WTC11 (cell line): Measurements from ENCODE around the gene SCPEP1. TPM values are rescaled to one million over a fixed set of nuclear protein-coding genes. Genes with fewer than 3 reads are reported as not detected.
A peak's percentile ranks its signal among the peaks of the same experiment; 100 is the strongest.

Source experiments
- ATAC-seq: fragments of 200-7000 bp; cut with Tn5 transposase; 2 replicates; pipeline ENCODE4 v1.10.0; 2021; ENCODE audit warnings: mild to moderate bottlenecking, moderate library complexity
- CTCF ChIA-PET: fragments of 300-600 bp; sonication (Branson Sonifier 250); formaldehyde crosslinking; loops from one replicate; lab custom pipeline; 2021; ENCODE audit warnings: antibody characterized with exemption; lab: Charles Lee
- POLR2A ChIA-PET: fragments of 350-600 bp; sonication (Branson Sonifier 250); formaldehyde crosslinking; loops from one replicate; lab custom pipeline; 2021; ENCODE audit warnings: antibody characterized with exemption; lab: Charles Lee
- DNase-seq: peaks from one replicate; pipeline ENCODE4 v3.0.0; 2021; ENCODE audit warnings: low spot score
- H3K27ac Mint-ChIP-seq: 2 replicates; pipeline ENCODE4 v1.8.0; 2021; ENCODE audit warnings: mixed read lengths
- H3K27me3 Mint-ChIP-seq: 2 replicates; pipeline ENCODE4 v1.8.0; 2021; ENCODE audit warnings: low read depth, mild to moderate bottlenecking, moderate library complexity, mixed read lengths
- H3K36me3 Mint-ChIP-seq: 2 replicates; pipeline ENCODE4 v1.8.0; 2021; ENCODE audit warnings: mixed read lengths
- H3K4me1 Mint-ChIP-seq: 2 replicates; pipeline ENCODE4 v1.8.0; 2022; ENCODE audit warnings: mixed read lengths
- H3K4me3 Mint-ChIP-seq: 2 replicates; pipeline ENCODE4 v1.8.0; 2021; ENCODE audit warnings: mild to moderate bottlenecking, moderate library complexity, mixed read lengths
- H3K9me3 Mint-ChIP-seq: 2 replicates; pipeline ENCODE4 v1.8.0; 2021; ENCODE audit warnings: mixed read lengths
- JAZF1 ChIP-seq: fragments of 250-450 bp; sonication (Bioruptor Pico); IDR thresholded peaks from 2 replicates; pipeline ENCODE4 v1.9.0; 2021; ENCODE audit warnings: moderate library complexity, mild to moderate bottlenecking, inconsistent platforms
- JUN ChIP-seq: sonication (generic); formaldehyde crosslinking; IDR thresholded peaks from 2 replicates; pipeline ENCODE4 v1.8.0; 2023; ENCODE audit warnings: mild to moderate bottlenecking, missing genetic modification reagents
- NR3C1 ChIP-seq: sonication (generic); formaldehyde crosslinking; conservative IDR thresholded peaks from 2 replicates; pipeline ENCODE4 v1.8.1; 2023; ENCODE audit warnings: low read depth, mild to moderate bottlenecking, missing genetic modification reagents
- RELA ChIP-seq: sonication (generic); formaldehyde crosslinking; IDR thresholded peaks from 2 replicates; pipeline ENCODE4 v1.8.1; 2022; ENCODE audit warnings: missing genetic modification reagents, mild to moderate bottlenecking, borderline replicate concordance
- RORB ChIP-seq: fragments of 250-450 bp; sonication (Bioruptor Pico); IDR thresholded peaks from 2 replicates; pipeline ENCODE4 v1.9.0; 2021; ENCODE audit warnings: mild to moderate bottlenecking
- TEAD4 ChIP-seq: sonication (generic); formaldehyde crosslinking; IDR thresholded peaks from 2 replicates; pipeline ENCODE4 v1.8.0; 2022; ENCODE audit warnings: mild to moderate bottlenecking, missing genetic modification reagents
- TP53 ChIP-seq: sonication (generic); formaldehyde crosslinking; IDR thresholded peaks from 2 replicates; pipeline ENCODE4 v1.8.1; 2023; ENCODE audit warnings: mild to moderate bottlenecking, missing genetic modification reagents
- ZNF121 ChIP-seq: sonication (generic); formaldehyde crosslinking; IDR thresholded peaks from 2 replicates; pipeline ENCODE4 v1.8.0; 2023; ENCODE audit warnings: missing genetic modification reagents
- ZNF138 ChIP-seq: sonication (generic); formaldehyde crosslinking; conservative IDR thresholded peaks from 2 replicates; pipeline ENCODE4 v1.8.1; 2022; ENCODE audit warnings: mild to moderate bottlenecking, moderate library complexity, missing genetic modification reagents
- ZNF317 ChIP-seq: sonication (generic); formaldehyde crosslinking; IDR thresholded peaks from 2 replicates; pipeline ENCODE4 v1.8.1; 2023; ENCODE audit warnings: low read depth, mild to moderate bottlenecking, moderate library complexity, missing genetic modification reagents, borderline replicate concordance
- ZNF396 ChIP-seq: fragments of 250-450 bp; sonication (Bioruptor Pico); IDR thresholded peaks from 2 replicates; pipeline ENCODE4 v1.8.0; 2021; ENCODE audit warnings: mild to moderate bottlenecking, moderate library complexity, borderline replicate concordance
- total RNA-seq: library from RNA; stranded (reverse); gene quantifications from 3 replicates; pipeline ENCODE4 v1.2.3, GENCODE V29; 2021
- TF ChIP-seq, protein P1 (sequence below): sonication (generic); formaldehyde crosslinking; IDR thresholded peaks from 2 replicates; pipeline ENCODE4 v1.8.1; 2022; ENCODE audit warnings: mild to moderate bottlenecking, moderate library complexity, missing genetic modification reagents
- TF ChIP-seq, protein P2 (sequence below): fragments of 250-450 bp; sonication (Bioruptor Pico); IDR thresholded peaks from 2 replicates; pipeline ENCODE4 v1.9.0; 2021; ENCODE audit warnings: mild to moderate bottlenecking, borderline replicate concordance
- TF ChIP-seq, protein P3 (sequence below): fragments of 250-450 bp; sonication (Bioruptor Pico); IDR thresholded peaks from 2 replicates; pipeline ENCODE4 v1.9.0; 2021; ENCODE audit warnings: mild to moderate bottlenecking
- TF ChIP-seq, protein P4 (sequence below): fragments of 250-450 bp; sonication (Bioruptor Pico); IDR thresholded peaks from 2 replicates; pipeline ENCODE4 v1.9.0; 2021; ENCODE audit warnings: mild to moderate bottlenecking
- TF ChIP-seq, protein P5 (sequence below): sonication (generic); formaldehyde crosslinking; IDR thresholded peaks from 2 replicates; pipeline ENCODE4 v1.8.1; 2023; ENCODE audit warnings: mild to moderate bottlenecking, missing genetic modification reagents, moderate library complexity
- TF ChIP-seq, protein P6 (sequence below): sonication (generic); formaldehyde crosslinking; conservative IDR thresholded peaks from 2 replicates; pipeline ENCODE4 v1.8.1; 2023; ENCODE audit warnings: mild to moderate bottlenecking, low read depth, missing genetic modification reagents, moderate library complexity
- TF ChIP-seq, protein P7 (sequence below): sonication (generic); formaldehyde crosslinking; IDR thresholded peaks from 2 replicates; pipeline ENCODE4 v1.8.1; 2023; ENCODE audit warnings: mild to moderate bottlenecking, missing genetic modification reagents, moderate library complexity

SCPEP1 gene
- total RNA-seq, 1 experiment from 2014 or later: 49.3 TPM

DNA sequence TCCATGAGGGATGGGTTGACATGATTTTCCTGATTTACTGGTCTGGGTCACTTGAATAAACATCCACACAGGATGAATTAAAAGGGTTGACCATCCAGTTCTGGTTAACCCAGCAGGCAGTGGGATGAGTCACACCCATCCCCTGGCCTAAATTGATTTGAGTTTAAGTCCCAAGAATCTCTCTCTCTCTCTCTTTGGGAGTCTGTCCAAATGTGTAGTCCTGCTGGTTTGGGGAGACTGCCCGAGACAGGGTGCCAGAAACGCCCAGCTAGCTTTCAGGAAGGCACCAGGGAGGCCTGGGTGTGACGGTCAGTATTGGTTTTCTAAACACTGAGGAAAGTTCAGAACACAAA, 38.8 kb downstream of the SCPEP1 start:
- H3K4me1 Mint-ChIP-seq: peaks cover 50% of the 10 kb centered on the region
- no peaks in the 10 kb centered on the region; the same call in 1 of the 2 replicates for H3K27me3 Mint-ChIP-seq
- H3K9me3 Mint-ChIP-seq: peaks cover 17% of the 10 kb centered on the region
- ChIA-PET CTCF (interaction anchor here (1.3 kb wide), 1 partner anchor 89 kb away, joined by 8 read pairs; no protein-coding TSS in a partner anchor), POLR2A (no interaction called here)
- no peak overlapping the region for H3K4me3 Mint-ChIP-seq
- DNase-seq (no peak), ATAC-seq (peak; percentile 10; the same call in 1 of the 2 replicates)
- peak overlapping the region; percentile 59 for H3K27ac Mint-ChIP-seq
- H3K36me3 Mint-ChIP-seq: peaks cover 3% of the 10 kb centered on the region; the same call in 1 of the 2 replicates
- TF ChIP-seq JUN (CRISPR knock-in tag) (no peak), JAZF1 (CRISPR knock-in tag) (no peak), ZNF317 (CRISPR knock-in tag) (no peak), RORB (CRISPR knock-in tag) (no peak), RELA (no peak), NR3C1 (CRISPR knock-in tag) (no peak), ZNF138 (no peak), TEAD4 (no peak), ZNF396 (CRISPR knock-in tag) (no peak), ZNF121 (CRISPR knock-in tag) (no peak), TP53 (CRISPR knock-in tag) (no peak)
- TF ChIP-seq, protein P1, sequence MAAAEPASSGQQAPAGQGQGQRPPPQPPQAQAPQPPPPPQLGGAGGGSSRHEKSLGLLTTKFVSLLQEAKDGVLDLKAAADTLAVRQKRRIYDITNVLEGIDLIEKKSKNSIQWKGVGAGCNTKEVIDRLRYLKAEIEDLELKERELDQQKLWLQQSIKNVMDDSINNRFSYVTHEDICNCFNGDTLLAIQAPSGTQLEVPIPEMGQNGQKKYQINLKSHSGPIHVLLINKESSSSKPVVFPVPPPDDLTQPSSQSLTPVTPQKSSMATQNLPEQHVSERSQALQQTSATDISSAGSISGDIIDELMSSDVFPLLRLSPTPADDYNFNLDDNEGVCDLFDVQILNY (CRISPR knock-in tag): no peak
- TF ChIP-seq, protein P2, sequence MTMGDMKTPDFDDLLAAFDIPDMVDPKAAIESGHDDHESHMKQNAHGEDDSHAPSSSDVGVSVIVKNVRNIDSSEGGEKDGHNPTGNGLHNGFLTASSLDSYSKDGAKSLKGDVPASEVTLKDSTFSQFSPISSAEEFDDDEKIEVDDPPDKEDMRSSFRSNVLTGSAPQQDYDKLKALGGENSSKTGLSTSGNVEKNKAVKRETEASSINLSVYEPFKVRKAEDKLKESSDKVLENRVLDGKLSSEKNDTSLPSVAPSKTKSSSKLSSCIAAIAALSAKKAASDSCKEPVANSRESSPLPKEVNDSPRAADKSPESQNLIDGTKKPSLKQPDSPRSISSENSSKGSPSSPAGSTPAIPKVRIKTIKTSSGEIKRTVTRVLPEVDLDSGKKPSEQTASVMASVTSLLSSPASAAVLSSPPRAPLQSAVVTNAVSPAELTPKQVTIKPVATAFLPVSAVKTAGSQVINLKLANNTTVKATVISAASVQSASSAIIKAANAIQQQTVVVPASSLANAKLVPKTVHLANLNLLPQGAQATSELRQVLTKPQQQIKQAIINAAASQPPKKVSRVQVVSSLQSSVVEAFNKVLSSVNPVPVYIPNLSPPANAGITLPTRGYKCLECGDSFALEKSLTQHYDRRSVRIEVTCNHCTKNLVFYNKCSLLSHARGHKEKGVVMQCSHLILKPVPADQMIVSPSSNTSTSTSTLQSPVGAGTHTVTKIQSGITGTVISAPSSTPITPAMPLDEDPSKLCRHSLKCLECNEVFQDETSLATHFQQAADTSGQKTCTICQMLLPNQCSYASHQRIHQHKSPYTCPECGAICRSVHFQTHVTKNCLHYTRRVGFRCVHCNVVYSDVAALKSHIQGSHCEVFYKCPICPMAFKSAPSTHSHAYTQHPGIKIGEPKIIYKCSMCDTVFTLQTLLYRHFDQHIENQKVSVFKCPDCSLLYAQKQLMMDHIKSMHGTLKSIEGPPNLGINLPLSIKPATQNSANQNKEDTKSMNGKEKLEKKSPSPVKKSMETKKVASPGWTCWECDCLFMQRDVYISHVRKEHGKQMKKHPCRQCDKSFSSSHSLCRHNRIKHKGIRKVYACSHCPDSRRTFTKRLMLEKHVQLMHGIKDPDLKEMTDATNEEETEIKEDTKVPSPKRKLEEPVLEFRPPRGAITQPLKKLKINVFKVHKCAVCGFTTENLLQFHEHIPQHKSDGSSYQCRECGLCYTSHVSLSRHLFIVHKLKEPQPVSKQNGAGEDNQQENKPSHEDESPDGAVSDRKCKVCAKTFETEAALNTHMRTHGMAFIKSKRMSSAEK: no peak
- TF ChIP-seq, protein P3, sequence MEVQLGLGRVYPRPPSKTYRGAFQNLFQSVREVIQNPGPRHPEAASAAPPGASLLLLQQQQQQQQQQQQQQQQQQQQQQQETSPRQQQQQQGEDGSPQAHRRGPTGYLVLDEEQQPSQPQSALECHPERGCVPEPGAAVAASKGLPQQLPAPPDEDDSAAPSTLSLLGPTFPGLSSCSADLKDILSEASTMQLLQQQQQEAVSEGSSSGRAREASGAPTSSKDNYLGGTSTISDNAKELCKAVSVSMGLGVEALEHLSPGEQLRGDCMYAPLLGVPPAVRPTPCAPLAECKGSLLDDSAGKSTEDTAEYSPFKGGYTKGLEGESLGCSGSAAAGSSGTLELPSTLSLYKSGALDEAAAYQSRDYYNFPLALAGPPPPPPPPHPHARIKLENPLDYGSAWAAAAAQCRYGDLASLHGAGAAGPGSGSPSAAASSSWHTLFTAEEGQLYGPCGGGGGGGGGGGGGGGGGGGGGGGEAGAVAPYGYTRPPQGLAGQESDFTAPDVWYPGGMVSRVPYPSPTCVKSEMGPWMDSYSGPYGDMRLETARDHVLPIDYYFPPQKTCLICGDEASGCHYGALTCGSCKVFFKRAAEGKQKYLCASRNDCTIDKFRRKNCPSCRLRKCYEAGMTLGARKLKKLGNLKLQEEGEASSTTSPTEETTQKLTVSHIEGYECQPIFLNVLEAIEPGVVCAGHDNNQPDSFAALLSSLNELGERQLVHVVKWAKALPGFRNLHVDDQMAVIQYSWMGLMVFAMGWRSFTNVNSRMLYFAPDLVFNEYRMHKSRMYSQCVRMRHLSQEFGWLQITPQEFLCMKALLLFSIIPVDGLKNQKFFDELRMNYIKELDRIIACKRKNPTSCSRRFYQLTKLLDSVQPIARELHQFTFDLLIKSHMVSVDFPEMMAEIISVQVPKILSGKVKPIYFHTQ: no peak
- TF ChIP-seq, protein P4, sequence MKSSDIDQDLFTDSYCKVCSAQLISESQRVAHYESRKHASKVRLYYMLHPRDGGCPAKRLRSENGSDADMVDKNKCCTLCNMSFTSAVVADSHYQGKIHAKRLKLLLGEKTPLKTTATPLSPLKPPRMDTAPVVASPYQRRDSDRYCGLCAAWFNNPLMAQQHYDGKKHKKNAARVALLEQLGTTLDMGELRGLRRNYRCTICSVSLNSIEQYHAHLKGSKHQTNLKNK (CRISPR knock-in tag): no peak
- TF ChIP-seq, protein P5, sequence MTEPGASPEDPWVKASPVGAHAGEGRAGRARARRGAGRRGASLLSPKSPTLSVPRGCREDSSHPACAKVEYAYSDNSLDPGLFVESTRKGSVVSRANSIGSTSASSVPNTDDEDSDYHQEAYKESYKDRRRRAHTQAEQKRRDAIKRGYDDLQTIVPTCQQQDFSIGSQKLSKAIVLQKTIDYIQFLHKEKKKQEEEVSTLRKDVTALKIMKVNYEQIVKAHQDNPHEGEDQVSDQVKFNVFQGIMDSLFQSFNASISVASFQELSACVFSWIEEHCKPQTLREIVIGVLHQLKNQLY (CRISPR knock-in tag): no peak
- TF ChIP-seq, protein P6, sequence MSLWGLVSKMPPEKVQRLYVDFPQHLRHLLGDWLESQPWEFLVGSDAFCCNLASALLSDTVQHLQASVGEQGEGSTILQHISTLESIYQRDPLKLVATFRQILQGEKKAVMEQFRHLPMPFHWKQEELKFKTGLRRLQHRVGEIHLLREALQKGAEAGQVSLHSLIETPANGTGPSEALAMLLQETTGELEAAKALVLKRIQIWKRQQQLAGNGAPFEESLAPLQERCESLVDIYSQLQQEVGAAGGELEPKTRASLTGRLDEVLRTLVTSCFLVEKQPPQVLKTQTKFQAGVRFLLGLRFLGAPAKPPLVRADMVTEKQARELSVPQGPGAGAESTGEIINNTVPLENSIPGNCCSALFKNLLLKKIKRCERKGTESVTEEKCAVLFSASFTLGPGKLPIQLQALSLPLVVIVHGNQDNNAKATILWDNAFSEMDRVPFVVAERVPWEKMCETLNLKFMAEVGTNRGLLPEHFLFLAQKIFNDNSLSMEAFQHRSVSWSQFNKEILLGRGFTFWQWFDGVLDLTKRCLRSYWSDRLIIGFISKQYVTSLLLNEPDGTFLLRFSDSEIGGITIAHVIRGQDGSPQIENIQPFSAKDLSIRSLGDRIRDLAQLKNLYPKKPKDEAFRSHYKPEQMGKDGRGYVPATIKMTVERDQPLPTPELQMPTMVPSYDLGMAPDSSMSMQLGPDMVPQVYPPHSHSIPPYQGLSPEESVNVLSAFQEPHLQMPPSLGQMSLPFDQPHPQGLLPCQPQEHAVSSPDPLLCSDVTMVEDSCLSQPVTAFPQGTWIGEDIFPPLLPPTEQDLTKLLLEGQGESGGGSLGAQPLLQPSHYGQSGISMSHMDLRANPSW (CRISPR knock-in tag): no peak
- TF ChIP-seq, protein P7, sequence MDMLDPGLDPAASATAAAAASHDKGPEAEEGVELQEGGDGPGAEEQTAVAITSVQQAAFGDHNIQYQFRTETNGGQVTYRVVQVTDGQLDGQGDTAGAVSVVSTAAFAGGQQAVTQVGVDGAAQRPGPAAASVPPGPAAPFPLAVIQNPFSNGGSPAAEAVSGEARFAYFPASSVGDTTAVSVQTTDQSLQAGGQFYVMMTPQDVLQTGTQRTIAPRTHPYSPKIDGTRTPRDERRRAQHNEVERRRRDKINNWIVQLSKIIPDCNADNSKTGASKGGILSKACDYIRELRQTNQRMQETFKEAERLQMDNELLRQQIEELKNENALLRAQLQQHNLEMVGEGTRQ (CRISPR knock-in tag): no peak
